CD1c-positive myeloid dendritic cell (primary cell): ENCODE data around the gene DLG5.
"Not testable (repeated sequence)": the region's sequence is repeated elsewhere in the genome, so short reads cannot be mapped to it uniquely, and the experiment has no call there.

ENCODE experiments used
- DNase-seq: peaks from one replicate; pipeline ENCODE4 v3.0.0-alpha.2; 2016; ENCODE audit errors: extremely low spot score

The DLG5 gene

GRCh38 chr10:77770081-77770867, 156.3 kb downstream of the DLG5 start:
- DNase-seq, result no peak

- DNase-seq, result no peak
Measured at GRCh38 chr10:77768039-77768438, 158.5 kb downstream of the DLG5 start.

GRCh38 chr10:77763453-77764430, 162.8 kb downstream of the DLG5 start:
- DNase-seq, result no peak

GRCh38 chr10:77758406-77758805, 168.1 kb downstream of the DLG5 start:
- DNase-seq, result not testable (repeated sequence)

- peak; percentile 2 for DNase-seq
Measured at GRCh38 chr10:77756319-77757232, 170.0 kb downstream of the DLG5 start.

GRCh38 chr10:77746047-77746707, 180.4 kb downstream of the DLG5 start:
- no peak for DNase-seq

- DNase-seq, result no peak
Measured at GRCh38 chr10:77744245-77744644, 182.3 kb downstream of the DLG5 start.

- DNase-seq, result no peak
Measured at GRCh38 chr10:77742172-77742571, 184.4 kb downstream of the DLG5 start.

GRCh38 chr10:77741746-77742145, 184.8 kb downstream of the DLG5 start:
- no peak for DNase-seq
